ENCODE results near the gene ARHGAP15.

DNA sequence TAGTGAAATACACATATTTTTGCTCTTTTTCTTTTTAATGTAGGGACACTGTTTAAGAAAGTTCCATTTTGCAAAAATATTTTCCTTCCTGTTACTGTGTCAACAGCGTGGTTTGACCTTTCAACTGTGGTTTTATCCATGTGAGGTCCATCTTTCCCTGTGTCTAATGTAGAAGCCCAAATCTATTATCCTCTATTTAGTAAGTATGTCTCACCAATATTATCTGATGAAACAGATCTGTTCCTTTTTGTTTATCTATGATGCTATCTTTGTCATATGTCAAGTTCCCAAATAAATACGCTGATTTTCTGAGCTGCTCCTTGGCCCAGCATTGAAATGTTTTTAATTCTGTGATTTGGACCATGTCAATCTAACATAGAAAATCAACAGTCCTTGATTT, 3.5 kb upstream of the ARHGAP15 start:
- TF ChIP-seq, protein P1, sequence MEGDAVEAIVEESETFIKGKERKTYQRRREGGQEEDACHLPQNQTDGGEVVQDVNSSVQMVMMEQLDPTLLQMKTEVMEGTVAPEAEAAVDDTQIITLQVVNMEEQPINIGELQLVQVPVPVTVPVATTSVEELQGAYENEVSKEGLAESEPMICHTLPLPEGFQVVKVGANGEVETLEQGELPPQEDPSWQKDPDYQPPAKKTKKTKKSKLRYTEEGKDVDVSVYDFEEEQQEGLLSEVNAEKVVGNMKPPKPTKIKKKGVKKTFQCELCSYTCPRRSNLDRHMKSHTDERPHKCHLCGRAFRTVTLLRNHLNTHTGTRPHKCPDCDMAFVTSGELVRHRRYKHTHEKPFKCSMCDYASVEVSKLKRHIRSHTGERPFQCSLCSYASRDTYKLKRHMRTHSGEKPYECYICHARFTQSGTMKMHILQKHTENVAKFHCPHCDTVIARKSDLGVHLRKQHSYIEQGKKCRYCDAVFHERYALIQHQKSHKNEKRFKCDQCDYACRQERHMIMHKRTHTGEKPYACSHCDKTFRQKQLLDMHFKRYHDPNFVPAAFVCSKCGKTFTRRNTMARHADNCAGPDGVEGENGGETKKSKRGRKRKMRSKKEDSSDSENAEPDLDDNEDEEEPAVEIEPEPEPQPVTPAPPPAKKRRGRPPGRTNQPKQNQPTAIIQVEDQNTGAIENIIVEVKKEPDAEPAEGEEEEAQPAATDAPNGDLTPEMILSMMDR (IDR thresholded peaks at IDR 0.05): no peak
- TF ChIP-seq POLR2A (IDR thresholded peaks at IDR 0.05): no peak
